Breast epithelium (tissue), 4 donors: ENCODE data around the gene MTMR1. TPM values are rescaled to one million over a fixed set of nuclear protein-coding genes. Genes with fewer than 3 reads are reported as not detected.

ENCODE experiments used
- DNase-seq, 2 donors: peaks; one replicate each; pipeline ENCODE4 v3.0.0-alpha.2; 2019; ENCODE audit warnings: low spot score in 2 of 2
- H3K27ac ChIP-seq, 2 donors: fragments of 200-600 bp; sonication (generic) in 1 of 2; one replicate each; pipeline ENCODE4 v1.5.1; 2016 to 2019; ENCODE audit warnings: mild to moderate bottlenecking in 1 of 2
- H3K27me3 ChIP-seq, 2 donors: fragments of 200-600 bp; sonication (generic) in 1 of 2; one replicate each; pipeline versions ENCODE4 v1.5.1 to v1.6.0; 2017 to 2019; ENCODE audit warnings: control low read depth in 1 of 2, mild to moderate bottlenecking in 1 of 2
- H3K36me3 ChIP-seq: fragments of 200-600 bp; one replicate; pipeline ENCODE4 v1.5.1; 2019
- H3K4me1 ChIP-seq, 2 donors: fragments of 200-600 bp; sonication (generic); one replicate each; pipeline ENCODE4 v1.5.1; 2016 to 2019; ENCODE audit warnings: control low read depth in 1 of 2
- H3K4me3 ChIP-seq, 3 donors: fragments of 200-600 bp; sonication (generic); 1 replicate in 2 of 3; 2 replicates in 1 of 3; pipeline ENCODE4 v1.5.1; 2016 to 2019; ENCODE audit warnings: mild to moderate bottlenecking in 3 of 3, moderate library complexity in 2 of 3
- H3K9me3 ChIP-seq, 2 donors: fragments of 200-600 bp; sonication (generic) in 1 of 2; one replicate each; pipeline ENCODE4 v1.5.1; 2016 to 2019; ENCODE audit warnings: control low read depth in 1 of 2
- POLR2A ChIP-seq: fragments of 450-650 bp; IDR thresholded peaks from one replicate; pipeline ENCODE4 v1.6.1; 2016; ENCODE audit warnings: antibody characterized with exemption, mild to moderate bottlenecking, moderate library complexity
- POLR2AphosphoS5 ChIP-seq, 3 donors: sonication (generic); formaldehyde crosslinking; IDR thresholded peaks; one replicate each; pipeline ENCODE4 v1.6.1; 2017; ENCODE audit warnings: antibody characterized with exemption in 3 of 3
- intact Hi-C: fragments of 100-400 bp; cut with DNase I; formaldehyde crosslinking; loops from one replicate; pipeline ENCODE4 v1.15.1; 2023; ENCODE audit warnings: low total_unique reads
- total RNA-seq, 3 donors: library from RNA; depleted of rRNA; stranded (reverse); fragments of >200 nt; gene quantifications; one replicate each; pipeline ENCODE4 v1.1.0, GENCODE V29; 2016
- TF ChIP-seq, protein P1 (sequence below), 3 donors: fragments of 450-650 bp; IDR thresholded peaks; one replicate each; pipeline ENCODE4 v1.5.1; 2016 to 2017; ENCODE audit warnings: antibody characterized with exemption in 3 of 3, mild to moderate bottlenecking in 3 of 3, moderate library complexity in 3 of 3

MTMR1 gene
- total RNA-seq, 3 donors from 2014 or later = 13.6 to 35.6 (median 23.3) TPM

DNA sequence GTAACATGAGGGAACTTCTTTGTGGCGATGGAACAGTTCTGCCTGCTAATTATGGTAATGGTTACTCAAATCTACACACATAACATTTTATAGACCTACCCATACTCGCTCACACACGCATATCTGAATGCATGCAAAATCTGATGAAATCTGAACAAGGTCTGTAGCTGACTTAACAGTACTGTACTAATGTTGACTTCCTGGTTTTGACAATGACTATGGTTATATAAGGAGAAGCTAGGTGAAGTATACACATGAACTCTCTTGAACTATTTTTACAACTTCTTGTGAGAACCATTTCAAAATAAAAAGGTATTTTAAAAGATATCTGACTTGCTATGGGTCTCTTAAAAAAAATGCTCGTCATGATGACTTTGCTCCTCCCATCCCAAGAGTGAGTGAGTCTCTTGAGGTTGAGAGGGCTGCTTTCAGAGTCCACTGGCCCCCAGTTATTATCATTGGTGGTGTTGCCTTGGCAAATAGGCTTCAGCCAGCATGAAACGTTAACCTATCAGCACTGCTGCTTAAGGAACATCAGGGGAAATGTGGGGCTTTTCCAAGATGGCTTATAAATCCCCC is 99.8 kb downstream of the MTMR1 start:
- Histone ChIP-seq H3K27me3 (no peaks in the 10 kb centered on the region), H3K4me3 (no peak overlapping the region), H3K4me1 (no peaks in the 10 kb centered on the region), H3K36me3 (no peaks in the 10 kb centered on the region), H3K9me3 (no peaks in the 10 kb centered on the region), H3K27ac (no peak overlapping the region)
- no peak for DNase-seq
- intact Hi-C loops = no loop called here
- TF ChIP-seq, protein P1, sequence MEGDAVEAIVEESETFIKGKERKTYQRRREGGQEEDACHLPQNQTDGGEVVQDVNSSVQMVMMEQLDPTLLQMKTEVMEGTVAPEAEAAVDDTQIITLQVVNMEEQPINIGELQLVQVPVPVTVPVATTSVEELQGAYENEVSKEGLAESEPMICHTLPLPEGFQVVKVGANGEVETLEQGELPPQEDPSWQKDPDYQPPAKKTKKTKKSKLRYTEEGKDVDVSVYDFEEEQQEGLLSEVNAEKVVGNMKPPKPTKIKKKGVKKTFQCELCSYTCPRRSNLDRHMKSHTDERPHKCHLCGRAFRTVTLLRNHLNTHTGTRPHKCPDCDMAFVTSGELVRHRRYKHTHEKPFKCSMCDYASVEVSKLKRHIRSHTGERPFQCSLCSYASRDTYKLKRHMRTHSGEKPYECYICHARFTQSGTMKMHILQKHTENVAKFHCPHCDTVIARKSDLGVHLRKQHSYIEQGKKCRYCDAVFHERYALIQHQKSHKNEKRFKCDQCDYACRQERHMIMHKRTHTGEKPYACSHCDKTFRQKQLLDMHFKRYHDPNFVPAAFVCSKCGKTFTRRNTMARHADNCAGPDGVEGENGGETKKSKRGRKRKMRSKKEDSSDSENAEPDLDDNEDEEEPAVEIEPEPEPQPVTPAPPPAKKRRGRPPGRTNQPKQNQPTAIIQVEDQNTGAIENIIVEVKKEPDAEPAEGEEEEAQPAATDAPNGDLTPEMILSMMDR (IDR thresholded peaks at IDR 0.05) = no peak
- TF ChIP-seq POLR2AphosphoS5 (IDR thresholded peaks at IDR 0.05) = no peak

DNA sequence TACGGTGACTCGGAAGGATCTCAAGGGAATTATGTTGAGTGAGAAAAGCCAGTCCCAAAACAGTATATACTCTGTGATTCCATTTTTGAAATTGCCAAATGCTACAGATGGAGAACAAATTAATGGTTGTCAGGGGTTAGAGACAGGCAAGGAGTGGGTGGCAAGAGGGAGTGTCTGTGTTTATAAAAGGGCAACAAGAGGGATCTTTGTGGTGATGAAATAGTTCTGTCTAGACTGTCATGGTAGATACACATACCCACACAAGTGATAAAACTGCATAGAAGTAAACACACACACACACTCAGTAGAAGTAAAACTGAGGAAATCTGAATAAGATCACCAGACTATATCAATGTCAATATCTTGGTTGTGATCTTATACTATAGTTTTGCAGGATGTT is 112.5 kb downstream of the MTMR1 start:
- Histone ChIP-seq H3K27ac (no peak overlapping the region), H3K9me3 (no peaks in the 10 kb centered on the region), H3K27me3 (no peaks in the 10 kb centered on the region), H3K4me1 (no peaks in the 10 kb centered on the region), H3K4me3 (no peak overlapping the region), H3K36me3 (no peaks in the 10 kb centered on the region)
- TF ChIP-seq, protein P1 (IDR thresholded peaks at IDR 0.05) = no peak
- TF ChIP-seq POLR2A = no peak
- TF ChIP-seq POLR2AphosphoS5 (IDR thresholded peaks at IDR 0.05) = no peak
- no peak for DNase-seq
- intact Hi-C loops = no loop called here

DNA sequence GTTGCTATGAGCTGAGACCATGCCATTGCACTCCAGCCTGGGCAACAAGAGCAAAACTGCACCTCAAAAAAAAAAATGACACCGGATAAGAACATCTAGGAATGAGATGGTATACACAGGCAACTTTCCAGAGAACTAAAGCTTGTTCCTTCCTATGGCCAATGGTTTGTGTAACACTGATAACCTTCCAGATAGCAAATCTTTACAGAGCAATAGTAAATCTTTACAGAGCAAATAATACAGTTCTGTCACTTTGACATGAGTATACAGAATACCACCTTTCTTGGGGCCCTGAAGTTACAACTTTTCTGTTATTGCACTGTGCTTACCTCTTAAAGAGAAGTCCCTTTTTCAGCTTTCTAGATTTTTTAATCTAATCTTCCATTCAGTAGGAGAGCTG is 113.6 kb downstream of the MTMR1 start:
- Histone ChIP-seq H3K4me1 (no peaks in the 10 kb centered on the region), H3K4me3 (no peak overlapping the region), H3K27ac (no peak overlapping the region), H3K9me3 (no peaks in the 10 kb centered on the region), H3K36me3 (no peaks in the 10 kb centered on the region), H3K27me3 (no peaks in the 10 kb centered on the region)
- no peak for DNase-seq
- intact Hi-C loops = no loop called here
- no peak for TF ChIP-seq POLR2AphosphoS5 (IDR thresholded peaks at IDR 0.05)
- no peak for TF ChIP-seq POLR2A
- TF ChIP-seq, protein P1 (IDR thresholded peaks at IDR 0.05) = no peak

DNA sequence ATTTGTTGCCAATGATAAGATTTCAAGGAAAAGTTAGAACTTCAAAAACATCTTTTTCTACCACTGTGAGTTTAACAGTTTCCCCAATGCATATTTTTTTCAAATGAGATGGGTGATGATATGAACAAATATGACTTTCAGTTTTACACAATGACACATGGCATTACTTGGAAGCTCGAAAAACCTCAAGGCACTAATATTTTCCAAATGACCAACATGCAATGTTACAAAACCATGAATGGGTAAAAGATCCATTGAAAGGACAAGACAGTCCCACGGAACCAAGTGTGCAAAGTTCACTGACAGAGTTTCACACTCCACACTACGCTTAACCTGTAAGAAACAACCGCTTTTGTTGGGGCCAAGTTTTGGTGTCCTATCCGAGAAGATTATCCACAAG is 120.7 kb downstream of the MTMR1 start:
- TF ChIP-seq, protein P1 (IDR thresholded peaks at IDR 0.05) = no peak
- TF ChIP-seq POLR2AphosphoS5 (IDR thresholded peaks at IDR 0.05) (no peak), POLR2A (no peak)
- no peaks in the 10 kb centered on the region for H3K4me1 ChIP-seq
- H3K27me3 ChIP-seq = no peaks in the 10 kb centered on the region
- intact Hi-C loops = no loop called here
- DNase-seq = no peak
- H3K9me3 ChIP-seq = peaks cover 0 to 4% of the 10 kb centered on the region in 2 donors
- no peaks in the 10 kb centered on the region for H3K36me3 ChIP-seq
- no peak overlapping the region for H3K27ac ChIP-seq
- H3K4me3 ChIP-seq = no peak overlapping the region

Other genes starting within 250 kb of the MTMR1 start
- 10 to 100 TPM; 14.7 to 17.3 (median 14.7) TPM for gene MTM1, start 124.8 kb upstream of the MTMR1 start, total RNA-seq
- 10 to 100 TPM; 28.1 to 81.4 (median 32.1) TPM for gene CD99L2, start 205.3 kb downstream of the MTMR1 start, total RNA-seq